HT-29 (cell line): ENCODE data around the gene MITF. TPM values are rescaled to one million over a fixed set of nuclear protein-coding genes. Genes with fewer than 3 reads are reported as not detected.

Experiments
- DNase-seq: peaks from one replicate; pipeline ENCODE4 v3.0.0-alpha.2; 2015; ENCODE audit warnings: low spot score
- total RNA-seq: library from RNA; depleted of rRNA; stranded (reverse); fragments of >200 nt; shearing (Covaris generic); gene quantifications from 2 replicates; pipeline ENCODE4 v1.2.3, GENCODE V29; 2014

Gene MITF
- total RNA-seq, 1 experiment from 2014 or later: not detected

- no peak for DNase-seq
These were observed 22.9 kb downstream of the MITF start for GRCh38 chr3:69761896-69762767.

GRCh38 chr3:69762768-69763229 is 23.5 kb downstream of the MITF start:
- DNase-seq: no peak

GRCh38 chr3:69763458-69763857 is 24.2 kb downstream of the MITF start:
- no peak for DNase-seq

- no peak for DNase-seq
These were observed 25.0 kb downstream of the MITF start for GRCh38 chr3:69764121-69764741.

GRCh38 chr3:69764861-69765260 is 25.6 kb downstream of the MITF start:
- DNase-seq: no peak

GRCh38 chr3:69766638-69767037 is 27.4 kb downstream of the MITF start:
- no peak for DNase-seq

- DNase-seq: no peak
These were observed 28.3 kb downstream of the MITF start for GRCh38 chr3:69767571-69767970.

GRCh38 chr3:69768438-69768837 is 29.2 kb downstream of the MITF start:
- DNase-seq: no peak

- no peak for DNase-seq
These were observed 31.0 kb downstream of the MITF start for GRCh38 chr3:69770219-69770618.

GRCh38 chr3:69770976-69771634 is 31.8 kb downstream of the MITF start:
- DNase-seq: no peak

- no peak for DNase-seq
These were observed 33.0 kb downstream of the MITF start for GRCh38 chr3:69772152-69772867.

- no peak for DNase-seq
These were observed 34.8 kb downstream of the MITF start for GRCh38 chr3:69774029-69774428.

GRCh38 chr3:69775751-69776150 is 36.5 kb downstream of the MITF start:
- no peak for DNase-seq

- no peak for DNase-seq
These were observed 37.0 kb downstream of the MITF start for GRCh38 chr3:69776289-69776688.

GRCh38 chr3:69776920-69777581 is 37.8 kb downstream of the MITF start:
- no peak for DNase-seq

GRCh38 chr3:69777582-69777967 is 38.3 kb downstream of the MITF start:
- DNase-seq: no peak

- no peak for DNase-seq
These were observed 42.3 kb downstream of the MITF start for GRCh38 chr3:69781593-69781992.

GRCh38 chr3:69784954-69785514 is 45.8 kb downstream of the MITF start:
- DNase-seq: no peak

GRCh38 chr3:69785769-69786320 is 46.6 kb downstream of the MITF start:
- DNase-seq: no peak

GRCh38 chr3:69786854-69787253 is 47.6 kb downstream of the MITF start:
- DNase-seq: no peak
